ENCODE measurements around the gene ARHGEF28. TPM values are rescaled to one million over a fixed set of nuclear protein-coding genes. Genes with fewer than 3 reads are reported as not detected.

Gene ARHGEF28
- total and polyA plus RNA-seq, 2 of the 4 experiments (the other 2 are of a cell fraction) = 3.6 to 16.0 TPM

DNA sequence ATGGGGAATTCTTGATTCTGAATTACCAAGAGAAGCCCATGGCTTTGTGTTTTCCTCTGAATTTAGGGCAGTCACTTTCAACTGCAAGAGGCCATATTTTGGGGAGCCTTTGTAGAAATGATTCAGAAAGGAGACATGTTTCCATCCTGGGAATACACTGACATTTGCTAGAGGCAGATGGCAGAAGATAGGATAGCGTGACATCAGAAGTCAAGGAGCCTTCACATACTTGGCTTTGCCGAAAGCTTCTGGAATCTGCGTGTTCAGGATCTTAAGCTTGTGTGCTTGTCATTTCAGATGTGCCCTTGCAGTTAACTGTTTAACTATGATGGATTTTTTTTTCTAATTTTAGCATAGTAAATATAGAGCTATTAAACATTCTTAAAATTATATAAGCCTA, 296.2 kb downstream of the ARHGEF28 start:
- Histone ChIP-seq H2BK120ac (ENCODE audit: low read depth, low read length) (no peak overlapping the region), H3K56ac (ENCODE audit: extremely low read depth, insufficient read depth, low read length) (no peak overlapping the region), H3K23ac (ENCODE audit: low read depth, low read length) (no peak overlapping the region), H3K79me1 (ENCODE audit: low read depth in 1 of 2, low read length in 2 of 2) (no peaks in the 10 kb centered on the region; a peak in 2 of 4 replicates), H3K4me1 (ENCODE audit: control insufficient read depth, insufficient read depth, low read length) (no peaks in the 10 kb centered on the region), H3K4me3 (ENCODE audit: insufficient read depth, low read depth, low read length) (no peak overlapping the region), H3K4me2 (ENCODE audit: low read depth, low read length) (no peak overlapping the region), H3K4ac (ENCODE audit: low read depth, low read length) (no peak overlapping the region), H3K9me3 (ENCODE audit: control insufficient read depth, insufficient read depth, low read length) (no peaks in the 10 kb centered on the region), H2BK20ac (ENCODE audit: low read depth, low read length) (no peak overlapping the region), H3K18ac (ENCODE audit: low read depth, low read length) (no peak overlapping the region), H3K36me3 (ENCODE audit: control insufficient read depth, insufficient read depth, low read length) (no peaks in the 10 kb centered on the region), H3K14ac (replicated peaks; ENCODE audit: low read depth, low read length) (no peak overlapping the region), H3K27ac (ENCODE audit: insufficient read depth, low read length) (no peak overlapping the region), H4K8ac (ENCODE audit: low read depth in 2 of 2, low read length in 2 of 2) (no peak overlapping the region), H2BK5ac (ENCODE audit: low read depth, low read length, poor library complexity, severe bottlenecking) (no peak overlapping the region), H2AK9ac (replicated peaks; ENCODE audit: low read depth, low read length, poor library complexity) (no peak overlapping the region), H4K5ac (ENCODE audit: low read depth, low read length) (no peak overlapping the region), H2AFZ (replicated peaks; ENCODE audit: low read length, poor library complexity) (no peak overlapping the region), H2AK5ac (ENCODE audit: low read depth, low read length) (no peak overlapping the region), H4K91ac (ENCODE audit: insufficient read depth, low read depth, low read length) (no peak overlapping the region), H3K9ac (ENCODE audit: low read depth, low read length) (no peak overlapping the region), H2BK15ac (ENCODE audit: low read depth, low read length) (no peak overlapping the region), H3K27me3 (ENCODE audit: control insufficient read depth, insufficient read depth, low read length) (no peaks in the 10 kb centered on the region), H4K20me1 (ENCODE audit: insufficient read depth, low read length) (no peaks in the 10 kb centered on the region), H3K9me1 (ENCODE audit: insufficient read depth, low read length) (no peaks in the 10 kb centered on the region; the same call in 1 of the 2 replicates)
- in situ Hi-C loops (cut with MboI; ENCODE audit: low sequenced_read_pairs) (loop anchor here (25.0 kb wide), 1 partner anchor 990 kb away; no protein-coding TSS in a partner anchor), intact Hi-C loops (cut with micrococcal nuclease) (no loop called here), dilution Hi-C loops (cut with HindIII; ENCODE audit: low sequenced_read_pairs, unreplicated experiment) (no loop called here)
- TF ChIP-seq CEBPB (IDR thresholded peaks at IDR 0.05; ENCODE audit: low read depth, low read length) = no peak
- no peak for TF ChIP-seq SMC3 (IDR thresholded peaks at IDR 0.05; ENCODE audit: low read depth, low read length)
- no peak for TF ChIP-seq CHD1 (IDR thresholded peaks at IDR 0.05; ENCODE audit: low read depth, low read length)
- no peak for TF ChIP-seq MXI1 (IDR thresholded peaks at IDR 0.05; ENCODE audit: borderline replicate concordance, low read depth, low read length)
- TF ChIP-seq, protein P1, sequence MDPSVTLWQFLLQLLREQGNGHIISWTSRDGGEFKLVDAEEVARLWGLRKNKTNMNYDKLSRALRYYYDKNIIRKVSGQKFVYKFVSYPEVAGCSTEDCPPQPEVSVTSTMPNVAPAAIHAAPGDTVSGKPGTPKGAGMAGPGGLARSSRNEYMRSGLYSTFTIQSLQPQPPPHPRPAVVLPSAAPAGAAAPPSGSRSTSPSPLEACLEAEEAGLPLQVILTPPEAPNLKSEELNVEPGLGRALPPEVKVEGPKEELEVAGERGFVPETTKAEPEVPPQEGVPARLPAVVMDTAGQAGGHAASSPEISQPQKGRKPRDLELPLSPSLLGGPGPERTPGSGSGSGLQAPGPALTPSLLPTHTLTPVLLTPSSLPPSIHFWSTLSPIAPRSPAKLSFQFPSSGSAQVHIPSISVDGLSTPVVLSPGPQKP (IDR thresholded peaks at IDR 0.05; ENCODE audit: borderline replicate concordance, low read depth, low read length) = no peak
- no peak for TF ChIP-seq CTCF (conservative IDR thresholded peaks at IDR 0.05; ENCODE audit: low read depth, low read length)
- no peak for TF ChIP-seq RAD21 (IDR thresholded peaks at IDR 0.05; ENCODE audit: low read length)
- TF ChIP-seq RFX5 (IDR thresholded peaks at IDR 0.05; ENCODE audit: low read depth, low read length) = no peak
- TF ChIP-seq FOS (IDR thresholded peaks at IDR 0.05; ENCODE audit: low read depth, low read length) = no peak
- TF ChIP-seq MAZ (IDR thresholded peaks at IDR 0.05; ENCODE audit: borderline replicate concordance, low read depth, low read length) = no peak
- TF ChIP-seq BHLHE40 (IDR thresholded peaks at IDR 0.05; ENCODE audit: low read depth, low read length) = no peak
- TF ChIP-seq, protein P2, sequence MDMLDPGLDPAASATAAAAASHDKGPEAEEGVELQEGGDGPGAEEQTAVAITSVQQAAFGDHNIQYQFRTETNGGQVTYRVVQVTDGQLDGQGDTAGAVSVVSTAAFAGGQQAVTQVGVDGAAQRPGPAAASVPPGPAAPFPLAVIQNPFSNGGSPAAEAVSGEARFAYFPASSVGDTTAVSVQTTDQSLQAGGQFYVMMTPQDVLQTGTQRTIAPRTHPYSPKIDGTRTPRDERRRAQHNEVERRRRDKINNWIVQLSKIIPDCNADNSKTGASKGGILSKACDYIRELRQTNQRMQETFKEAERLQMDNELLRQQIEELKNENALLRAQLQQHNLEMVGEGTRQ (IDR thresholded peaks at IDR 0.05; ENCODE audit: low read depth, low read length) = no peak
- no peak for DNase-seq
- ATAC-seq (ENCODE audit: low read depth) = no peak
- ChIA-PET POLR2A (ENCODE audit: unreplicated experiment) (no interaction called here), CTCF (no interaction called here)
- 100% methylated on average over 1 of the region's 3 CpGs; no CpG with 5 or more reads in 1 of the 2 experiments for WGBS, 2 experiments (ENCODE audit: extremely low coverage in 2 of 2, insufficient read length in 1 of 2)
- BruUV-seq (replicated peaks) = no TSS peak
